ENCODE measurements around the gene MAN1A1. TPM values are rescaled to one million over a fixed set of nuclear protein-coding genes. Genes with fewer than 3 reads are reported as not detected.

The MAN1A1 gene
- total RNA-seq, 1 experiment from 2014 or later: 6.8 TPM

DNA sequence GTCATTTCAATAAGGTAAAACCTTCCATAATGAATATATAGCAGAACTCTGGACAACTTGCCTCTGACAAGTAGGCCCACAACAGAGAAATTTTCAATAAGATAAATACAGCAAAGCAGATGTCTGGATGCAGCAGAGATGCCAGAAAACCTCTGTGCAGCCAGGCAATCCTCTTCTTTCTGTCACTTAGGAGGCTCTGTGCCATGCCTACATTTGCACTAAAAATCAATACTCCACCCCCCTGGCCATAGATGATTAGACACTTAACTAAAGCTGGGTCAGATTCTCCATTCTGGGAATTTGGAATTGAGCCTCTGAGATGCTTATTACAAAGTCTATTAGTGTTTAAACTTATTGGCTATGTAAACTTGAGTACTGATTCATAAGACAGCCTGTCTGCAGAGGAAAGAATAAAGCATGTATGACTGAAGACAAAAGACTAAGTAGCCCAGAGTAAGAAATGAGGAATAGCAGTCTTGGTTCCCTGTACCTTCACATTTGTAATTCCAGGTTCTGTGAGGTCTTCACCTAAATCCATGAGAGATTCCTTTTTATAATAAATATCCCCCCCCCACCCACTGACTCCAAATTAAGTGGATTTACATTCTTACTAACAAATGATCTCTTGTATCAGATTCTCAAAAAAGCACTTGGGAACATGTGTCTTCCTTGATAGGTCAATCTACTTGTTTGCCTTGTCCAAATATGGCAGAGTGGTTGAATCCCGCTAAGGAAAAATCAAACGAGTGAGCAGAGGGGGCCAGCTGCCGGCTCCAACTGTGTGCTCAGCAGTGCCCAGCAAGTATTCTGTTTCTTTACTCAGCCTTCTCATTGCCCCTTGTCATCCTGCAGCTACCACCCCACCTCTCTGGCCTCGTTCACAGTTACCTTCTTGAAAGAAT, 20.4 kb downstream of the MAN1A1 start:
- Mint-ChIP-seq H3K4me3 (no peak overlapping the region), H3K27me3 (ENCODE audit: low read depth) (no peaks in the 10 kb centered on the region), H3K27ac (no peak overlapping the region), H3K36me3 (no peaks in the 10 kb centered on the region), H3K4me1 (peaks cover 17% of the 10 kb centered on the region), H3K9me3 (no peaks in the 10 kb centered on the region)
- no peak for ATAC-seq
- TF ChIP-seq, protein P1, sequence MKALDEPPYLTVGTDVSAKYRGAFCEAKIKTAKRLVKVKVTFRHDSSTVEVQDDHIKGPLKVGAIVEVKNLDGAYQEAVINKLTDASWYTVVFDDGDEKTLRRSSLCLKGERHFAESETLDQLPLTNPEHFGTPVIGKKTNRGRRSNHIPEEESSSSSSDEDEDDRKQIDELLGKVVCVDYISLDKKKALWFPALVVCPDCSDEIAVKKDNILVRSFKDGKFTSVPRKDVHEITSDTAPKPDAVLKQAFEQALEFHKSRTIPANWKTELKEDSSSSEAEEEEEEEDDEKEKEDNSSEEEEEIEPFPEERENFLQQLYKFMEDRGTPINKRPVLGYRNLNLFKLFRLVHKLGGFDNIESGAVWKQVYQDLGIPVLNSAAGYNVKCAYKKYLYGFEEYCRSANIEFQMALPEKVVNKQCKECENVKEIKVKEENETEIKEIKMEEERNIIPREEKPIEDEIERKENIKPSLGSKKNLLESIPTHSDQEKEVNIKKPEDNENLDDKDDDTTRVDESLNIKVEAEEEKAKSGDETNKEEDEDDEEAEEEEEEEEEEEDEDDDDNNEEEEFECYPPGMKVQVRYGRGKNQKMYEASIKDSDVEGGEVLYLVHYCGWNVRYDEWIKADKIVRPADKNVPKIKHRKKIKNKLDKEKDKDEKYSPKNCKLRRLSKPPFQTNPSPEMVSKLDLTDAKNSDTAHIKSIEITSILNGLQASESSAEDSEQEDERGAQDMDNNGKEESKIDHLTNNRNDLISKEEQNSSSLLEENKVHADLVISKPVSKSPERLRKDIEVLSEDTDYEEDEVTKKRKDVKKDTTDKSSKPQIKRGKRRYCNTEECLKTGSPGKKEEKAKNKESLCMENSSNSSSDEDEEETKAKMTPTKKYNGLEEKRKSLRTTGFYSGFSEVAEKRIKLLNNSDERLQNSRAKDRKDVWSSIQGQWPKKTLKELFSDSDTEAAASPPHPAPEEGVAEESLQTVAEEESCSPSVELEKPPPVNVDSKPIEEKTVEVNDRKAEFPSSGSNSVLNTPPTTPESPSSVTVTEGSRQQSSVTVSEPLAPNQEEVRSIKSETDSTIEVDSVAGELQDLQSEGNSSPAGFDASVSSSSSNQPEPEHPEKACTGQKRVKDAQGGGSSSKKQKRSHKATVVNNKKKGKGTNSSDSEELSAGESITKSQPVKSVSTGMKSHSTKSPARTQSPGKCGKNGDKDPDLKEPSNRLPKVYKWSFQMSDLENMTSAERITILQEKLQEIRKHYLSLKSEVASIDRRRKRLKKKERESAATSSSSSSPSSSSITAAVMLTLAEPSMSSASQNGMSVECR (CRISPR knock-in tag; IDR thresholded peaks at IDR 0.05; ENCODE audit: borderline replicate concordance): no peak
- TF ChIP-seq SP1 (CRISPR knock-in tag; conservative IDR thresholded peaks at IDR 0.05) (no peak), TCF7 (CRISPR knock-in tag; IDR thresholded peaks at IDR 0.05; ENCODE audit: low read depth) (no peak), SMAD4 (CRISPR knock-in tag; IDR thresholded peaks at IDR 0.05) (no peak), ZNF219 (CRISPR knock-in tag; IDR thresholded peaks at IDR 0.05; ENCODE audit: borderline replicate concordance) (no peak), NFYB (CRISPR knock-in tag; conservative IDR thresholded peaks at IDR 0.05; ENCODE audit: low read depth) (no peak), FOXK1 (CRISPR knock-in tag; IDR thresholded peaks at IDR 0.05) (no peak), AFF4 (CRISPR knock-in tag; IDR thresholded peaks at IDR 0.05; ENCODE audit: borderline replicate concordance) (no peak), KAT7 (CRISPR knock-in tag; IDR thresholded peaks at IDR 0.05; ENCODE audit: borderline replicate concordance) (no peak), FOXJ3 (CRISPR knock-in tag; IDR thresholded peaks at IDR 0.05; ENCODE audit: borderline replicate concordance) (no peak), SOX15 (CRISPR knock-in tag; IDR thresholded peaks at IDR 0.05) (no peak), ETV6 (CRISPR knock-in tag; IDR thresholded peaks at IDR 0.05) (no peak), ZNF671 (CRISPR knock-in tag; IDR thresholded peaks at IDR 0.05) (no peak), ZNF138 (CRISPR knock-in tag; conservative IDR thresholded peaks at IDR 0.05) (no peak), MXD4 (CRISPR knock-in tag; IDR thresholded peaks at IDR 0.05; ENCODE audit: borderline replicate concordance) (no peak), ZNF263 (CRISPR knock-in tag; IDR thresholded peaks at IDR 0.05; ENCODE audit: low read depth) (no peak), ATF6 (CRISPR knock-in tag; IDR thresholded peaks at IDR 0.05) (no peak)
- TF ChIP-seq, protein P2, sequence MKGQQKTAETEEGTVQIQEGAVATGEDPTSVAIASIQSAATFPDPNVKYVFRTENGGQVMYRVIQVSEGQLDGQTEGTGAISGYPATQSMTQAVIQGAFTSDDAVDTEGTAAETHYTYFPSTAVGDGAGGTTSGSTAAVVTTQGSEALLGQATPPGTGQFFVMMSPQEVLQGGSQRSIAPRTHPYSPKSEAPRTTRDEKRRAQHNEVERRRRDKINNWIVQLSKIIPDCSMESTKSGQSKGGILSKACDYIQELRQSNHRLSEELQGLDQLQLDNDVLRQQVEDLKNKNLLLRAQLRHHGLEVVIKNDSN (CRISPR knock-in tag; IDR thresholded peaks at IDR 0.05): no peak
- TF ChIP-seq, protein P3, sequence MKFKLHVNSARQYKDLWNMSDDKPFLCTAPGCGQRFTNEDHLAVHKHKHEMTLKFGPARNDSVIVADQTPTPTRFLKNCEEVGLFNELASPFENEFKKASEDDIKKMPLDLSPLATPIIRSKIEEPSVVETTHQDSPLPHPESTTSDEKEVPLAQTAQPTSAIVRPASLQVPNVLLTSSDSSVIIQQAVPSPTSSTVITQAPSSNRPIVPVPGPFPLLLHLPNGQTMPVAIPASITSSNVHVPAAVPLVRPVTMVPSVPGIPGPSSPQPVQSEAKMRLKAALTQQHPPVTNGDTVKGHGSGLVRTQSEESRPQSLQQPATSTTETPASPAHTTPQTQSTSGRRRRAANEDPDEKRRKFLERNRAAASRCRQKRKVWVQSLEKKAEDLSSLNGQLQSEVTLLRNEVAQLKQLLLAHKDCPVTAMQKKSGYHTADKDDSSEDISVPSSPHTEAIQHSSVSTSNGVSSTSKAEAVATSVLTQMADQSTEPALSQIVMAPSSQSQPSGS (CRISPR knock-in tag; IDR thresholded peaks at IDR 0.05; ENCODE audit: borderline replicate concordance, low read depth): no peak
- no peak for DNase-seq (ENCODE audit: low spot score)
- ChIA-PET CTCF (no interaction called here), POLR2A (no interaction called here)
